Ishikawa (cell line): Measurements from ENCODE around the gene GALNT14.

Source experiments
- CEBPB ChIP-seq: IDR thresholded peaks from 2 replicates; pipeline ENCODE4 v1.6.1; 2012
- CREB1 ChIP-seq: IDR thresholded peaks from 2 replicates; pipeline ENCODE4 v1.6.1; 2012; ENCODE audit warnings: low read depth
- EGR1 ChIP-seq: IDR thresholded peaks from 2 replicates; pipeline ENCODE4 v1.6.1; 2012
- EP300 ChIP-seq: IDR thresholded peaks from 2 replicates; pipeline ENCODE4 v1.6.1; 2012; ENCODE audit warnings: borderline replicate concordance
- FOXM1 ChIP-seq: IDR thresholded peaks from 2 replicates; pipeline ENCODE4 v1.6.1; 2012; ENCODE audit warnings: low read depth, borderline replicate concordance
- MAX ChIP-seq: IDR thresholded peaks from 2 replicates; pipeline ENCODE4 v1.6.1; 2012
- NFIC ChIP-seq: IDR thresholded peaks from 2 replicates; pipeline ENCODE4 v1.6.1; 2012
- RAD21 ChIP-seq: IDR thresholded peaks from 2 replicates; pipeline ENCODE4 v1.6.1; 2012; ENCODE audit warnings: low read depth
- REST ChIP-seq: IDR thresholded peaks from 2 replicates; pipeline ENCODE4 v1.6.1; 2012; ENCODE audit warnings: low read depth, mild to moderate bottlenecking
- TAF1 ChIP-seq: IDR thresholded peaks from 2 replicates; pipeline ENCODE4 v1.6.1; 2012; ENCODE audit warnings: low read depth, mild to moderate bottlenecking
- TCF12 ChIP-seq: IDR thresholded peaks from 2 replicates; pipeline ENCODE4 v1.6.1; 2012; ENCODE audit warnings: low read depth
- TEAD4 ChIP-seq: IDR thresholded peaks from 2 replicates; pipeline ENCODE4 v1.6.1; 2012
- USF1 ChIP-seq: IDR thresholded peaks from 2 replicates; pipeline ENCODE4 v1.6.1; 2012
- YY1 ChIP-seq: IDR thresholded peaks from 2 replicates; pipeline ENCODE4 v1.6.1; 2012; ENCODE audit warnings: low read depth
- ZBTB7A ChIP-seq: IDR thresholded peaks from 2 replicates; pipeline ENCODE4 v1.6.1; 2012; ENCODE audit warnings: low read depth

GALNT14 gene

GRCh38 chr2:31031132-31031706 is 107.0 kb downstream of the GALNT14 start:
- TF ChIP-seq TCF12 (no peak), MAX (no peak), CREB1 (no peak), TEAD4 (no peak), NFIC (no peak), USF1 (no peak), REST (no peak), EP300 (no peak), FOXM1 (no peak), RAD21 (no peak), ZBTB7A (no peak)

- TF ChIP-seq RAD21 (no peak), REST (no peak), CREB1 (no peak), MAX (no peak)
Observed at GRCh38 chr2:31028417-31028816, 109.8 kb downstream of the GALNT14 start.

GRCh38 chr2:31027549-31027948 is 110.7 kb downstream of the GALNT14 start:
- TF ChIP-seq EP300 (no peak), TAF1 (no peak), RAD21 (no peak), YY1 (no peak), FOXM1 (no peak), CREB1 (no peak), REST (no peak), CEBPB (no peak), ZBTB7A (no peak), TCF12 (no peak), MAX (no peak), NFIC (no peak), USF1 (no peak), TEAD4 (no peak), EGR1 (no peak)

GRCh38 chr2:31023541-31023940 is 114.7 kb downstream of the GALNT14 start:
- TF ChIP-seq ZBTB7A (no peak), TEAD4 (no peak), RAD21 (no peak), EP300 (no peak), TCF12 (no peak), TAF1 (no peak), NFIC (no peak), EGR1 (no peak), MAX (no peak), FOXM1 (no peak), USF1 (no peak), CREB1 (no peak), CEBPB (no peak)
